Measurements from ENCODE around the gene PDIA2.

GRCh38 chr16:285146-286055 is 2.4 kb downstream of the PDIA2 start:
- TF ChIP-seq CTCF (IDR thresholded peaks at IDR 0.05) (no peak), POLR2AphosphoS5 (IDR thresholded peaks at IDR 0.05) (no peak), EP300 (IDR thresholded peaks at IDR 0.05) (no peak), POLR2A (IDR thresholded peaks at IDR 0.05) (no peak)

Measured in upper lobe of left lung (tissue), 4 donors.